ENCODE measurements around the gene PRG2.

PRG2 gene

GRCh38 chr11:57397394-57397990 is 7.0 kb upstream of the PRG2 start:
- Histone ChIP-seq H3K36me3 (replicated peaks) (no peaks in the 10 kb centered on the region), H3K4me3 (no peak overlapping the region), H3K27me3 (ENCODE audit: low read depth) (no peaks in the 10 kb centered on the region), H3K9me3 (no peaks in the 10 kb centered on the region), H3K4me1 (no peaks in the 10 kb centered on the region)
- DNase-seq (ENCODE audit: low spot score in 2 of 2): no peak
- in situ Hi-C loops (cut with MboI; ENCODE audit: low sequenced_read_pairs): no loop called here

- in situ Hi-C loops (cut with MboI; ENCODE audit: low sequenced_read_pairs): no loop called here
- Histone ChIP-seq H3K36me3 (replicated peaks) (no peaks in the 10 kb centered on the region), H3K27me3 (ENCODE audit: low read depth) (no peaks in the 10 kb centered on the region), H3K4me1 (no peaks in the 10 kb centered on the region), H3K4me3 (no peak overlapping the region), H3K9me3 (no peaks in the 10 kb centered on the region)
- DNase-seq (ENCODE audit: low spot score in 2 of 2): no peak
These were observed 6.3 kb upstream of the PRG2 start for GRCh38 chr11:57396744-57397143.

- no peaks in the 10 kb centered on the region for H3K4me1 ChIP-seq
- H3K4me3 ChIP-seq: no peak overlapping the region
- in situ Hi-C loops (cut with MboI; ENCODE audit: low sequenced_read_pairs): no loop called here
- no peaks in the 10 kb centered on the region for H3K9me3 ChIP-seq
- H3K36me3 ChIP-seq (replicated peaks): no peaks in the 10 kb centered on the region
- peaks cover under 1% of the 10 kb centered on the region; the same call in 1 of the 2 replicates for H3K27me3 ChIP-seq (ENCODE audit: low read depth)
- no peak for DNase-seq (ENCODE audit: low spot score in 2 of 2)
These were observed 5.6 kb upstream of the PRG2 start for GRCh38 chr11:57395905-57396623.

GRCh38 chr11:57394203-57394965 is 3.9 kb upstream of the PRG2 start:
- no peak overlapping the region for H3K4me3 ChIP-seq
- no peak for DNase-seq (ENCODE audit: low spot score in 2 of 2)
- peaks cover 8% of the 10 kb centered on the region for H3K27me3 ChIP-seq (ENCODE audit: low read depth)
- H3K4me1 ChIP-seq: no peaks in the 10 kb centered on the region
- no peaks in the 10 kb centered on the region for H3K9me3 ChIP-seq
- no peaks in the 10 kb centered on the region for H3K36me3 ChIP-seq (replicated peaks)
- in situ Hi-C loops (cut with MboI; ENCODE audit: low sequenced_read_pairs): no loop called here

- Histone ChIP-seq H3K36me3 (replicated peaks) (no peaks in the 10 kb centered on the region), H3K9me3 (no peaks in the 10 kb centered on the region), H3K4me3 (no peak overlapping the region), H3K4me1 (no peaks in the 10 kb centered on the region), H3K27me3 (ENCODE audit: low read depth) (peaks cover 8% of the 10 kb centered on the region)
- no peak for DNase-seq (ENCODE audit: low spot score in 2 of 2)
- in situ Hi-C loops (cut with MboI; ENCODE audit: low sequenced_read_pairs): no loop called here
These were observed 2.3 kb upstream of the PRG2 start for GRCh38 chr11:57392763-57393105.

- no peaks in the 10 kb centered on the region for H3K36me3 ChIP-seq (replicated peaks)
- in situ Hi-C loops (cut with MboI; ENCODE audit: low sequenced_read_pairs): no loop called here
- H3K4me1 ChIP-seq: no peaks in the 10 kb centered on the region
- H3K9me3 ChIP-seq: no peaks in the 10 kb centered on the region
- H3K4me3 ChIP-seq: no peak overlapping the region
- DNase-seq (ENCODE audit: low spot score in 2 of 2): no peak
- peaks cover 8% of the 10 kb centered on the region for H3K27me3 ChIP-seq (ENCODE audit: low read depth)
These were observed 1.8 kb upstream of the PRG2 start for GRCh38 chr11:57392066-57392762.

- in situ Hi-C loops (cut with MboI; ENCODE audit: low sequenced_read_pairs): no loop called here
- DNase-seq (ENCODE audit: low spot score in 2 of 2): no peak
- Histone ChIP-seq H3K9me3 (no peaks in the 10 kb centered on the region), H3K27me3 (ENCODE audit: low read depth) (peaks cover 8% of the 10 kb centered on the region), H3K4me3 (no peak overlapping the region), H3K4me1 (no peaks in the 10 kb centered on the region), H3K36me3 (replicated peaks) (no peaks in the 10 kb centered on the region)
These were observed 1.1 kb upstream of the PRG2 start for GRCh38 chr11:57391539-57391938.

- no peaks in the 10 kb centered on the region for H3K36me3 ChIP-seq (replicated peaks)
- H3K27me3 ChIP-seq (ENCODE audit: low read depth): peaks cover 8% of the 10 kb centered on the region
- no peak overlapping the region for H3K4me3 ChIP-seq
- DNase-seq (ENCODE audit: low spot score in 2 of 2): no peak
- no peaks in the 10 kb centered on the region for H3K9me3 ChIP-seq
- in situ Hi-C loops (cut with MboI; ENCODE audit: low sequenced_read_pairs): no loop called here
- no peaks in the 10 kb centered on the region for H3K4me1 ChIP-seq
These were observed 661 bp upstream of the PRG2 start for GRCh38 chr11:57391111-57391510.

- no peak for DNase-seq (ENCODE audit: low spot score in 2 of 2)
- Histone ChIP-seq H3K27me3 (ENCODE audit: low read depth) (peaks cover 8% of the 10 kb centered on the region), H3K9me3 (no peaks in the 10 kb centered on the region), H3K36me3 (replicated peaks) (no peaks in the 10 kb centered on the region), H3K4me1 (no peaks in the 10 kb centered on the region), H3K4me3 (no peak overlapping the region)
- in situ Hi-C loops (cut with MboI; ENCODE audit: low sequenced_read_pairs): no loop called here
These were observed 3.0 kb downstream of the PRG2 start for GRCh38 chr11:57387289-57388030.

GRCh38 chr11:57386178-57386940 is 4.1 kb downstream of the PRG2 start:
- H3K9me3 ChIP-seq: no peaks in the 10 kb centered on the region
- H3K36me3 ChIP-seq (replicated peaks): no peaks in the 10 kb centered on the region
- H3K27me3 ChIP-seq (ENCODE audit: low read depth): peaks cover 8% of the 10 kb centered on the region
- no peaks in the 10 kb centered on the region for H3K4me1 ChIP-seq
- no peak for DNase-seq (ENCODE audit: low spot score in 2 of 2)
- no peak overlapping the region for H3K4me3 ChIP-seq
- in situ Hi-C loops (cut with MboI; ENCODE audit: low sequenced_read_pairs): no loop called here

GRCh38 chr11:57380975-57381374 is 9.5 kb downstream of the PRG2 start, which contains the start of gene PRG3:
Gene PRG3, minus strand, starts transcription at chr11:57381150. Its CDS starts 442 bp downstream, at chr11:57380708.
- H3K9me3 ChIP-seq: no peaks in the 10 kb centered on the region
- no peak for DNase-seq (ENCODE audit: low spot score in 2 of 2)
- H3K4me1 ChIP-seq: no peaks in the 10 kb centered on the region
- no peaks in the 10 kb centered on the region for H3K27me3 ChIP-seq (ENCODE audit: low read depth)
- no peak within 1 kb of the TSS for H3K4me3 ChIP-seq
- in situ Hi-C loops (cut with MboI; ENCODE audit: low sequenced_read_pairs): no loop called here
- H3K36me3 ChIP-seq (replicated peaks): no peaks in the 10 kb centered on the region

GRCh38 chr11:57379732-57380131 is 10.7 kb downstream of the PRG2 start:
- in situ Hi-C loops (cut with MboI; ENCODE audit: low sequenced_read_pairs): no loop called here
- peak in 1 of 2 experiments; percentile 56 for DNase-seq (ENCODE audit: low spot score in 2 of 2)
- Histone ChIP-seq H3K9me3 (no peaks in the 10 kb centered on the region), H3K36me3 (replicated peaks) (no peaks in the 10 kb centered on the region), H3K27me3 (ENCODE audit: low read depth) (no peaks in the 10 kb centered on the region), H3K4me1 (no peaks in the 10 kb centered on the region), H3K4me3 (no peak overlapping the region)

- Histone ChIP-seq H3K36me3 (replicated peaks) (no peaks in the 10 kb centered on the region), H3K9me3 (no peaks in the 10 kb centered on the region), H3K4me1 (no peaks in the 10 kb centered on the region), H3K27me3 (ENCODE audit: low read depth) (no peaks in the 10 kb centered on the region), H3K4me3 (no peak overlapping the region)
- in situ Hi-C loops (cut with MboI; ENCODE audit: low sequenced_read_pairs): no loop called here
- DNase-seq (ENCODE audit: low spot score in 2 of 2): no peak
These were observed 12.3 kb downstream of the PRG2 start for GRCh38 chr11:57378186-57378585.
